ENCODE measurements around the gene FSD1.
A peak's percentile ranks its signal among the peaks of the same experiment; 100 is the strongest.

The FSD1 gene

DNA sequence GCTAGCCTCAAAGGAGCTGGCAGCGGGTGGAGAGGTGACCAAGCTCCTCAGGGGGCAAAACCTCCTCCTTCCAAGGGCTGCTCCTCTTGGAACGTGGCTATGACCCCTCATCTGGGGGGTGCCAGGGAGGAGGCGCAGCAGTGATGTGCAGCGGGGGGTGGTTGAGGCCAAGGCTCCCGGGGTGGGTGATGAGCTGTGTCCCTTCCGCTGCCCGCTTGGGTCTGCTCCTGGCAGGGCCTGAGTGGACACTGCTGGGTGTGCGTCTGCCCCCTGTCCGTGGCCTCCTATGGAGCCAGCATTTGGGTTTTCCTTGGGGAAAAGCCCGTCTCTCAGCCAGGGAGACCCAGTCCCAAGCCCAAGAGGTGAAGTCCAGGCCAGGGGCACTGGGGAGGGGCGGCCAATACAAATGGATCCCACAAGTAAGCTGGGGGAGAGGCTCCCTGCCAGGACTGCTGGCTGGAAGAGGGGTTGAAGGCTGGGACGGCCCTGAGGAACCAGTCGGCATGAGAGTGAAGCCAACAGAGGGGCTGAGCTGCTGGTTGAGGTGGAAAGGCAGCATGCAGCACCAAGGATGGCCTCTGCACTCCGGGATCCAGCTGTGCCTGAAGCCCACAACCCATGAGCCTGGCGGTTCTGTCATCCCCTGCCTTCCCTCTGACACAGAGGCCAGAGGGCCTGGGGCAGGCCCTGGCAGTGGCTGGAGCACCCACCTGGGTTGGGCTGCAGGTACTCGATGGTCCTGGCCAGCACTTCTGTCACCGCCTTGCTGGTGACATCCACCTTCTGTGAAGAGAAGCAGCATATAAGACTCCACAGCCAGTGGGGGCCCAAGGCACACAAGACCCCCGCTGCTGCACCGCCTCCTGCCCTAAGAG is 61.6 kb downstream of the FSD1 start:
- DNase-seq = no peak

DNA sequence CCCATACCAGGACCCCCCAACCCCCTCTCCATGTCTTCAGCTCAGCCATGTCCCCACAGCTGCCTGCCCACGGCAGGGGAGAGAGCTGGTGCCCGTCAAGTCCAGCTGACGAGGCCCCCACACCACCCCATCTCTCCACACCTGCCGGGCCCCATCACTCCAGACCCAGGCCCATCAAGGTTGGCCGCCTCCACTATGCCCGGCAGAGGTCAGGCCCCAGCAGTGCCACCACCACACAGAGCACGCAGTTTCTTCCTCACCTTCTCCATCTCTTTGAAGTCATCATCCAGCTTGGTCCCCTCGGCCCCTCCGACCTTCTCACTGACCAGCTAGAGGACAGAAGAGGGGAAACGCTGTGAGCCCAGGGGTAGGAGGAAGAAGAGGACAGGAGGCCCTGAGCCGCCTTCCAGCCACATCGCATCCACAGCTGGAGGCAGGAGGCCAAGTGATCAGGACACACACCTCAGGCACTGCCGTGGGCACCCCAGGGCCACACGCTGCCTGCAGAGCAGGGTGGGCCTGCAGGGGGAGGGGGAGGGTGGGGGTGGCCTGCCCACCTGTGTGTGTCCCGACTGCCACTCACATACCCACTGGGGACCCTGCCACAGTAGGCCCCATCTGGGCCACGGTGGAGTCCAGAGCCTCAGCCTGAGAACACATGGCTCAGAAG is 62.4 kb downstream of the FSD1 start:
- DNase-seq = no peak

DNA sequence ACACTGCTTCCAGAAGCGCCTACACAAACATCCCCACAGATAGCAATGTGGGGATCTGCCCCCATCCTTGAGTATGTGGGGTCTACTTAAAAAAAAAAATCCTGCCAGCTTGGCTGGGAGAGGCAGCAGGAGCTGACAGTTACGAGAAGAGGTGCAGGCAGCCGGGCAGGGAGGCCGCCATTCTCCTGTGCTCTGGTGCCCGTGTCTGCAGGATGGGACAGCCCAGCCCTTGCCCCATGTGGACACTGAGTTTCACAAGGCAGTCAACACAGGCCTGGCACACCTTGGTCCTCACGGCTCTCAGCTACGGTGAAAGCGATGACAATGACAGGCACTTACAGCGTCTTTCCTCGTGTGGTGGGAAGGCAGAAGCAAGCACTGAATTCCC is 62.9 kb downstream of the FSD1 start:
- DNase-seq = no peak

DNA sequence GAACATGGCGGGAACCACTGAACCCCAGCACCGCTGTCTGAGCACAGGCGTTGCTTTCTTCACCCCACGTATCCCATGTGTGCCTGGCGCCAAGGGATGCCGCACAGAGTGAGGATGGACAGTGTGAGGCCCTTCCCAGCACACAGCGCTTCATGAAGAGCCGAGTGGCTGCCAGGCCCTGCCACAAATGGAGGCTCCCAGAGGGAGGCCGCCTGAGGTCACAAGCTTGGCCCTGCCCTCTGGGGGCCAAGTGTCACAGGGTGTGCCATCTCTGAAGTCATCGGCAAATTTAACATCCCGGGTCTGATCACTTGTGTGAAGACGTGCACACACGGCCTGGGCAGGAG is 63.4 kb downstream of the FSD1 start:
- peak; percentile 47 to 64 for DNase-seq

DNA sequence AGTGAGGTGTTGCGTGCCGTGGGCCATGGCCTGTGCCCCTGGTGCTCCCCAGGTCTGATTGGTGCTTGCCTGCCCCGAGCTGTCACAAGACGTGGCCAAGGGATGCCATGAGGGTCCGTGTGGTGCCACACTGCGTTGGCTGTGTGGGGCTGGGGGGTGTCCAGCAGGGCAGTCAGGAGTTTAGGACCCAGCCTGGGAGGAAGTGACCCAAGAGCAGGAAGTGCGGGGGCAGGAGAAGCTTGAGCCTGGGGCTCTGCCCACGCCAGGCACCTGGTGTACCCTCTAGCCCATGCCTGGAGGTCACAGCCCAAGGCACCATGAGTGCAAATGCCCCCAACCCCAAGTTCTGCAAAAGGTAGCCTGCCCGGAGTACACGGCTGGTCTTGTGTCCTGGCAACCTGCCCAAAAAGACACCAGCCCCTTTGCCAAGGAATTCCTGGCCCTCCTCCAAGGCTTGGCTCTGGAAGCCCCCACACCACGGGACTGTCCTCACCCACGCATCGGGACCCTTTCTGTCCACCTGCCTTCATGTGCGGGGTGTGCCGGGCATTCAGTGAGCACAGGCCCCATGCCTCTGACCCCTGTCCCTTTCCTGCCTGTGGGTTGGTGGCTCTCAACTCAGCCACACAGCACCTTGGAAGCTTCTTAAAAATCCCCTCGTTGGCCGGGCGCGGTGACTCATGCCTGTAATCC is 63.9 kb downstream of the FSD1 start:
- DNase-seq = peak; percentile 50 to 85

DNA sequence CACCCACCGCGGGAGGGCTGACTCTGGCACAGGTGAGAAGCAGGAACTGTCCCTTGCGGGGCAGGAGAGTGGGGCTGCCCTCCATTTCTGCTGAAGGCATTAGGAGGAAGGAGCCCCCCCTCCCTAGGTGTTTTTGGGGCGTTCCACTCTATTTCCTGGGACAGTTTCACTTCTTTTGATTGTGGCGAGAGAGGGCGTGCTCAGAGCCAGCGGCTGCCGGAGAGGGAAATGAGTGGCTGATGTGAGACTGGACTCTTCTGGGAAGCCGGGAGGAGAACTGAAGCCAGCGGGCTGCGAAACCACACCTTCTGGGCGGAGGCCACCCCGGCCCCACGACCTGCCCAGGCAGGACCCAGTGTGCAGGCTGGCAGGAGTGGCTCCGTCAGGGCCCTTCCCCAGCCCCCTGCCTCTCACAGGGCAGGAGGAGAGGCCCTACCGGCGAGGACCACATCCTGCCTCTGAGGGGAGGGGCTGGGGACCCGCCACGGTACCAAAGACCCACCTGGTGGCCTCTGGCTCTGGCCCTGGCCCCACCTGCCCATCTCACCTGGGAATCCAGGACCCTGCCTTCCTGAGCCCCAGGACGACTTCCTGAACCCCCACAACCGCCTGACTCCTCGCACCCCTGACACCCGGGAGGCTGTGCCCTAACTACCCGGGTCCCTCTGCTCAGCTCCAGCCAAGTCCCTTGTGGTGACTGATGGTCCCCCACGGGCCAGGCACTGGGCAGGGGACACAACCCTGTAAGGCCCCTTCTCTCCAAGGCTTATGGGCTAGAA is 64.9 kb downstream of the FSD1 start:
- peak; percentile 66 to 81 for DNase-seq

DNA sequence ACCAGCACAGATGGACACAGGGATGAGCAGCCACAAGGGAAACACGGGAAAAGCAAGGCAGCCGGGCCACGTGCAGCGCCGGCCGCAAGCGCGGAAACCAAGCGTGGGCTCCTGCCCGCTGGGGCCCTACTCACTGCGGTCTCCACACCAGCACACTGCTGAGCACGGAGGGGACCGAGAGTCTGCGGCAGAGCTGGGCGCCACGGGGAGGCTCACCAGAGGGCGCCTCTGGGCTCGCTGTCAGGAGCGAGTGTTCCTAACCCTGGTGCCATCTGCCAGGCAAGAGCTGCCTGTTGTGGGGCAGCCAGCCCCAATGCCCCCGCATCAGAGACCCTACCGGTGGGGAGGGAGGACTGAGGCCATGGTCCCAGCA is 65.5 kb downstream of the FSD1 start:
- DNase-seq = peak; percentile 75 to 87

DNA sequence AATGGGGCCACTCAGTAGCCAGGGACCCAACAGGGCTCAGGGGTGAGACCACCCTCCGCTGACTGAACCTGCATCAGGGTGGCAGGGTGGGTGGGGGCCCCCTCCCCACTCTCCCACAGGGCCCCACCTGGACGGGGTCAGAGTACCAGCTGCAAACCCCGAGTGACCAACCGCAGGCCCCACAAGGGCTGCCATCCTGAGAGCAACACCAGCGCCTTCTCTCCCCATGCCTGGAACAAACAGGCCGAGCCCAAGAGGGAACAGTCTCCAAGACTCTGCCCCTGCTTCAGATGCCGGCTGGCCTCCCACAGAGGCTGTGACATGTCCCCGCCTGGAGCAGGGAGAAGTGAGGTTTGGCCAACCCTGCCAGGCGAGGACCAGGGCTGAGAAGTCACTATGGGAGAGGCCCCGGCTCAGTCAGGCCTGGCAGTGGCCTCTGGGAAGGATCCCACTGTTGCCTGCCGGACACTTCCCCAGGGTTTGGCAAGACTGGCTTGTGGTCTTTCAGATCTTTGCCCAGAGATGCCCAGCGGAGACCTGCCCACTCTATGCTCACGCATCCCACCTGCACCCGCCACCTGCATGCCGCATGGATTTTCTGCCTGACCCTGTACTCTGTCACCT is 66.1 kb downstream of the FSD1 start:
- peak in 1 of 2 donors; percentile 45 for DNase-seq

DNA sequence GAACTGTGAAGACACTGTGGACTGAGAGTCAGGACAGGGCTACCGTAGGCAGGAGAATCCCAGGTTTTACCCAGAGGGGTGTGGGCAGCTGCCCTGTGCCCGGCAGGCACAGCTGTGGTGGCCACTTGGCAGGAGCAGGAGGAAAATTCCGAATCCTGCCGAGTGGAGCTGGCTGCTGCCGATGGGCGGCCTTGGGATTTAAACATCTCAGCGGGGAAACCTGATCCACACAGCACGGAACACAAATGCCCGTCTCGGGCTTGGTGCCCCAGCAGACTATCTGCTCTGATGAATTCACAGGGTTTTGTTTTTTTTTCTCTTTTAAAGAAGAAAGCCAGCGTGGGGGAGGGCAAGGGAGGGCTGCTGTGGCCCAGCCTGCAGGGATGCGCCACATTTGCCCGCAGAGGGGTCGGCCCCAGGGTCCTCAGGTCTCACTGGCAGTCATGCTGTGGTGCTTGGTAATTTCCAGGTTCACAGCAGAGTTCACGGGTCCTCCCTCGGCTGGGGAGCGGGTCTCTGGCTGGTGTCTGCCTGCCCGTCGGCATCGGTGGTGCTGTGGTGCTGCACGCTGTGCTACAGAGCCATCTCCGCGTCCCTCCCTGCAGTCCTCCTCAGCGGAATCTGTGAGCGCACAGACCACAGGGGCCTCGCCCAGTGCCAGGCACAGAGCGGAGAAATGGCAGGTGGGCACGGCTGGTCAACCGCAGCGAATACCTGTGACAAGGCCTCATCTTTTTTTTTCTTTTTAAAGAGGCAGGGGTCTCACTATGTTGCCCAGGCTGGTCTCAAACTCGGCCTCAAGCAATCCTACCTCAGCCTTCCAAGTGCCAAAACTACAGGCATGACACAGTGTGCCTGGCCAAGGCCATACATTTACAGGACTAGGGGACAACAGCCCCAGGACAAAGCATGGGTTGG is 67.1 kb downstream of the FSD1 start:
- no peak for DNase-seq

DNA sequence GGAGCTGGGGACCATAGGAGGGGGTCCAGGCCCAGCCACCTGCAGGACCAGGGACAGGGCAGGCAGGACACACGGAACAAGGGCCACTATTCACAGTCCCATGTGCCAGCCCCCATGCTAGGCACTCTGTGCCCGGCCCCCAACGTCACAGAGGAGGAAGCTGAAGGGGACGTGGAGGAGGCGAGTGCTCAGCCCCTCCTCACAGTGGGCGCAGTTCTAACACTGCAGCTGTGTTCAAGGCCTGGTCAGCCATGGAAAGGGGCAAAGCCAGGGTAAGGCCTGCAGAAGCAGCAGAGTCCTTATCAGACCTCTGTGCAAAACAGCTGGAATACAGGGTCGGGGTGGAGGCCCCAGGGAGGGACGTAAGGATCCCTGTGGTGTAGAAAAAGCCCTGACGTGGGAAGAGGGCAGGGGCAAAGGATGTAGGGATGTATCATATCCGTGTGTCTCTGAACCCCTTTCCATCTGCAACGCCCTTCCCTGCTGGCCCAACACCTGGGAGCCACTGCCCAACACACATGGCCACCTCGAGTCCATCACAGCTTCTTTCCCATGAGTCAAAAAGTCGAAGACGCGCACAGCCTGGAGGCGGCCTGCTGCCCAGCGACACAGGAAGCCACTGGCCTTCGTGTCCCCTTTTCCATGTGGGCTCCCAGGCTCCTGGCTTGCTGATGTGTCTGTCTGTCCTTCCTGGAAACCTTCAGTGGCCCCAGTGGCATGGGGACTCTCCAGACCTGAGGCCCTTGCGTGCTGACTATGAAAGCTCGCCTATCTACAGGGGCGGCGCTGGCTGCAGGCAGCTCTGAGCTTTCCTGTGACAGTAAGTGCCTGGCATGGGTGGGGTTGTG is 68.0 kb downstream of the FSD1 start:
- DNase-seq = no peak

DNA sequence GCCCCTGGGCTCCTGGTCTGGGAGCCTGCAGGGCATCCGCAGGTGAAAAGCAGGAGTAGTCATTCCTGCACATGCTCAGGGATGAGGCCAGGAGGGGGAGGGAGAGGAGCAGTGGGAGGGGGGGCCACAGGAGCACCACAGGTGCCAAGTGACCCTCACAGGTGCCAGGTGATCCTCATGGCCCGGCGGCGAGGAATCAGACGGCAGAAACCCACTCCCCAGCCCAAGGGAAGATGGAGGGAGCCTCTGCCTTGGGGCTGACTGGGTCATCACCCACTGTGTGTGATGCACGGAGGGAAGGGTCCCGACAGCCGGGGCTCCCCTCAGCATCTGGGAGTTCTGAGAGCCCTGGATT is 68.6 kb downstream of the FSD1 start:
- DNase-seq = no peak

Measured in inflammatory macrophage (primary cell).